HEK293 (cell line): ENCODE results near the gene WDR76.

Experiments used
- CTCF ChIA-PET: fragments of 350-600 bp; formaldehyde crosslinking; extraction: SDS; loops from one replicate; lab custom pipeline; 2021; ENCODE audit warnings: antibody characterized with exemption; lab: Yijun Ruan, JAX
- POLR2A ChIA-PET: fragments of 300-600 bp; formaldehyde crosslinking; extraction: SDS; loops from one replicate; lab custom pipeline; 2020; ENCODE audit warnings: antibody characterized with exemption, inconsistent platforms; lab: Yijun Ruan, JAX
- H3K27ac ChIP-seq: fragments of 200-500 bp; sonication (Bioruptor generic); 2 replicates; pipeline ENCODE4 v1.5.1; 2014; ENCODE audit warnings: low read depth, low read length, control low read depth, inconsistent platforms; ENCODE audit errors: extremely low read depth
- H3K36me3 ChIP-seq, 2 experiments: fragments of 200-500 bp in 1 of 2; sonication (Bioruptor generic) in 1 of 2; 1 replicate in 1 of 2; 2 replicates in 1 of 2; pipeline ENCODE4 v1.5.1; 2014 to 2017; ENCODE audit warnings: inconsistent platforms in 2 of 2, low read length in 2 of 2; ENCODE audit not compliant: control insufficient read depth in 2 of 2, insufficient read depth in 1 of 2
- H3K4me1 ChIP-seq: fragments of 200-500 bp; sonication (Bioruptor generic); 2 replicates; pipeline ENCODE4 v1.5.1; 2014; ENCODE audit warnings: mild to moderate bottlenecking, low read length, inconsistent platforms; ENCODE audit not compliant: control insufficient read depth, insufficient read depth
- H3K4me3 ChIP-seq: 2 replicates; pipeline ENCODE4 v1.5.1; 2011; ENCODE audit warnings: low read depth, mild to moderate bottlenecking, control low read depth, low read length, moderate library complexity
- H3K9me3 ChIP-seq: fragments of 200-500 bp; sonication (Bioruptor generic); 2 replicates; pipeline ENCODE4 v1.5.1; 2014; ENCODE audit warnings: low read depth, low read length, inconsistent platforms; ENCODE audit not compliant: control insufficient read depth, insufficient read depth
- GFI1B ChIP-seq: fragments of 450-650 bp; formaldehyde crosslinking; IDR thresholded peaks from 2 replicates; pipeline ENCODE4 v1.5.1; 2016; ENCODE audit warnings: missing biosample characterization, missing genetic modification characterization
- ZBTB21 ChIP-seq: fragments of 450-650 bp; formaldehyde crosslinking; IDR thresholded peaks from 2 replicates; pipeline ENCODE4 v1.5.1; 2017; ENCODE audit warnings: missing biosample characterization, missing genetic modification characterization
- ZNF169 ChIP-seq: fragments of 450-650 bp; formaldehyde crosslinking; IDR thresholded peaks from 2 replicates; pipeline ENCODE4 v1.5.1; 2016; ENCODE audit warnings: missing biosample characterization, missing genetic modification characterization
- ZNF302 ChIP-seq: fragments of 450-650 bp; formaldehyde crosslinking; IDR thresholded peaks from 2 replicates; pipeline ENCODE4 v1.5.1; 2016; ENCODE audit warnings: missing biosample characterization, missing genetic modification characterization, low read depth
- ZNF398 ChIP-seq: fragments of 450-650 bp; formaldehyde crosslinking; IDR thresholded peaks from 2 replicates; pipeline ENCODE4 v1.5.1; 2017; ENCODE audit warnings: missing biosample characterization, missing genetic modification characterization
- ZNF514 ChIP-seq: fragments of 450-650 bp; formaldehyde crosslinking; IDR thresholded peaks from 2 replicates; pipeline ENCODE4 v1.5.1; 2016; ENCODE audit warnings: missing biosample characterization, missing genetic modification characterization
- ZNF558 ChIP-seq: fragments of 450-650 bp; formaldehyde crosslinking; IDR thresholded peaks from 2 replicates; pipeline ENCODE4 v1.5.1; 2016; ENCODE audit warnings: missing biosample characterization, missing genetic modification characterization
- ZNF585B ChIP-seq: fragments of 450-650 bp; formaldehyde crosslinking; IDR thresholded peaks from 2 replicates; pipeline ENCODE4 v1.5.1; 2016; ENCODE audit warnings: missing biosample characterization, missing genetic modification characterization
- ZNF654 ChIP-seq: fragments of 450-650 bp; formaldehyde crosslinking; IDR thresholded peaks from 2 replicates; pipeline ENCODE4 v1.5.1; 2016; ENCODE audit warnings: low read depth, missing biosample characterization, missing genetic modification characterization
- ZNF701 ChIP-seq: fragments of 450-650 bp; formaldehyde crosslinking; IDR thresholded peaks from 2 replicates; pipeline ENCODE4 v1.5.1; 2016; ENCODE audit warnings: missing biosample characterization, missing genetic modification characterization
- ZNF76 ChIP-seq: fragments of 450-650 bp; formaldehyde crosslinking; IDR thresholded peaks from 2 replicates; pipeline ENCODE4; 2016; ENCODE audit warnings: low read depth, missing biosample characterization, missing genetic modification characterization, borderline replicate concordance
- ZNF830 ChIP-seq: fragments of 450-650 bp; IDR thresholded peaks from 2 replicates; pipeline ENCODE4 v1.5.0; 2018; ENCODE audit warnings: missing biosample characterization, missing genetic modification characterization, low read depth, mild to moderate bottlenecking, moderate library complexity
- TF ChIP-seq, protein P1 (sequence below): fragments of 450-650 bp; formaldehyde crosslinking; IDR thresholded peaks from 2 replicates; pipeline ENCODE4 v1.5.1; 2016; ENCODE audit warnings: missing biosample characterization, missing genetic modification characterization
- TF ChIP-seq, protein P2 (sequence below): fragments of 450-650 bp; formaldehyde crosslinking; IDR thresholded peaks from 2 replicates; pipeline ENCODE4 v1.5.1; 2016; ENCODE audit warnings: missing biosample characterization, missing genetic modification characterization

The WDR76 gene

GRCh38 chr15:43887901-43888300, 61.1 kb downstream of the WDR76 start:
- no peaks in the 10 kb centered on the region for H3K4me1 ChIP-seq
- H3K9me3 ChIP-seq: no peaks in the 10 kb centered on the region
- H3K27ac ChIP-seq: no peak overlapping the region
- ChIA-PET CTCF (interaction anchor here (0.6 kb wide), 1 partner anchor 195 kb away, joined by 4 read pairs; no protein-coding TSS in a partner anchor), POLR2A (no interaction called here)
- H3K36me3 ChIP-seq: peaks cover 4 to 56% of the 10 kb centered on the region in 2 experiments; a peak in 2 of 3 replicates
- no peak for TF ChIP-seq ZNF169 (tag by site-specific recombination)
- TF ChIP-seq ZNF558 (tag by site-specific recombination): no peak
- TF ChIP-seq ZBTB21: no peak
- TF ChIP-seq ZNF398 (tag by site-specific recombination): no peak
- TF ChIP-seq, protein P1, sequence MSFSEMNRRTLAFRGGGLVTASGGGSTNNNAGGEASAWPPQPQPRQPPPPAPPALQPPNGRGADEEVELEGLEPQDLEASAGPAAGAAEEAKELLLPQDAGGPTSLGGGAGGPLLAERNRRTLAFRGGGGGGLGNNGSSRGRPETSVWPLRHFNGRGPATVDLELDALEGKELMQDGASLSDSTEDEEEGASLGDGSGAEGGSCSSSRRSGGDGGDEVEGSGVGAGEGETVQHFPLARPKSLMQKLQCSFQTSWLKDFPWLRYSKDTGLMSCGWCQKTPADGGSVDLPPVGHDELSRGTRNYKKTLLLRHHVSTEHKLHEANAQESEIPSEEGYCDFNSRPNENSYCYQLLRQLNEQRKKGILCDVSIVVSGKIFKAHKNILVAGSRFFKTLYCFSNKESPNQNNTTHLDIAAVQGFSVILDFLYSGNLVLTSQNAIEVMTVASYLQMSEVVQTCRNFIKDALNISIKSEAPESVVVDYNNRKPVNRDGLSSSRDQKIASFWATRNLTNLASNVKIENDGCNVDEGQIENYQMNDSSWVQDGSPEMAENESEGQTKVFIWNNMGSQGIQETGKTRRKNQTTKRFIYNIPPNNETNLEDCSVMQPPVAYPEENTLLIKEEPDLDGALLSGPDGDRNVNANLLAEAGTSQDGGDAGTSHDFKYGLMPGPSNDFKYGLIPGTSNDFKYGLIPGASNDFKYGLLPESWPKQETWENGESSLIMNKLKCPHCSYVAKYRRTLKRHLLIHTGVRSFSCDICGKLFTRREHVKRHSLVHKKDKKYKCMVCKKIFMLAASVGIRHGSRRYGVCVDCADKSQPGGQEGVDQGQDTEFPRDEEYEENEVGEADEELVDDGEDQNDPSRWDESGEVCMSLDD (tag by site-specific recombination): no peak
- no peak for TF ChIP-seq ZNF701 (tag by site-specific recombination)
- TF ChIP-seq GFI1B (tag by site-specific recombination): no peak
- TF ChIP-seq, protein P2, sequence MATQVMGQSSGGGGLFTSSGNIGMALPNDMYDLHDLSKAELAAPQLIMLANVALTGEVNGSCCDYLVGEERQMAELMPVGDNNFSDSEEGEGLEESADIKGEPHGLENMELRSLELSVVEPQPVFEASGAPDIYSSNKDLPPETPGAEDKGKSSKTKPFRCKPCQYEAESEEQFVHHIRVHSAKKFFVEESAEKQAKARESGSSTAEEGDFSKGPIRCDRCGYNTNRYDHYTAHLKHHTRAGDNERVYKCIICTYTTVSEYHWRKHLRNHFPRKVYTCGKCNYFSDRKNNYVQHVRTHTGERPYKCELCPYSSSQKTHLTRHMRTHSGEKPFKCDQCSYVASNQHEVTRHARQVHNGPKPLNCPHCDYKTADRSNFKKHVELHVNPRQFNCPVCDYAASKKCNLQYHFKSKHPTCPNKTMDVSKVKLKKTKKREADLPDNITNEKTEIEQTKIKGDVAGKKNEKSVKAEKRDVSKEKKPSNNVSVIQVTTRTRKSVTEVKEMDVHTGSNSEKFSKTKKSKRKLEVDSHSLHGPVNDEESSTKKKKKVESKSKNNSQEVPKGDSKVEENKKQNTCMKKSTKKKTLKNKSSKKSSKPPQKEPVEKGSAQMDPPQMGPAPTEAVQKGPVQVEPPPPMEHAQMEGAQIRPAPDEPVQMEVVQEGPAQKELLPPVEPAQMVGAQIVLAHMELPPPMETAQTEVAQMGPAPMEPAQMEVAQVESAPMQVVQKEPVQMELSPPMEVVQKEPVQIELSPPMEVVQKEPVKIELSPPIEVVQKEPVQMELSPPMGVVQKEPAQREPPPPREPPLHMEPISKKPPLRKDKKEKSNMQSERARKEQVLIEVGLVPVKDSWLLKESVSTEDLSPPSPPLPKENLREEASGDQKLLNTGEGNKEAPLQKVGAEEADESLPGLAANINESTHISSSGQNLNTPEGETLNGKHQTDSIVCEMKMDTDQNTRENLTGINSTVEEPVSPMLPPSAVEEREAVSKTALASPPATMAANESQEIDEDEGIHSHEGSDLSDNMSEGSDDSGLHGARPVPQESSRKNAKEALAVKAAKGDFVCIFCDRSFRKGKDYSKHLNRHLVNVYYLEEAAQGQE (tag by site-specific recombination): no peak
- no peak overlapping the region for H3K4me3 ChIP-seq

DNA sequence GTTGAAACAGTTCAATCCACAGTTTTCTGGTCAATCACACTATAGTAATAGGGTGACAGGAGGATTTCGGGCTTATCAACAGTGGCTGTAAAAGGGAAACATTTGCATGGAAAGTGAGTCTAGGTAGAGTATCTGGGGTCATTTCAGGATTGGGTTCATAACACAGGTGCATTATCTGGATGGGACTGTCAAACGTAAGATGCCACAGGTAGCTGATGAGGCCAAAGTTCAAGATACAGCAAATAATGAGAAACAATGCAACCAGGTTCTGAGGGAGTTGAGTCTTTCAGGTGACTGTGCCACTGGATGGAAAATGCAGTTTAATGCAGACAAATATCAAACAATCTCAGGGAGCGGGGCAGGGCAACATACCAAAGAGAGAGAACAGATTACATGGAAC, 62.2 kb downstream of the WDR76 start:
- Histone ChIP-seq H3K4me1 (no peaks in the 10 kb centered on the region), H3K27ac (no peak overlapping the region), H3K36me3 (peaks cover 0 to 45% of the 10 kb centered on the region in 2 experiments; a peak in 1 of 3 replicates), H3K4me3 (no peak overlapping the region), H3K9me3 (no peaks in the 10 kb centered on the region)
- ChIA-PET POLR2A (no interaction called here), CTCF (no interaction called here)
- no peak for TF ChIP-seq ZNF830 (tag by site-specific recombination)

GRCh38 chr15:43893956-43894355, 67.2 kb downstream of the WDR76 start:
- TF ChIP-seq ZNF76 (tag by site-specific recombination) (no peak), ZNF302 (tag by site-specific recombination) (no peak), ZNF654 (tag by site-specific recombination) (no peak), ZNF585B (tag by site-specific recombination) (no peak), ZNF558 (tag by site-specific recombination) (no peak), ZNF514 (tag by site-specific recombination) (no peak)
- ChIA-PET POLR2A (no interaction called here), CTCF (no interaction called here)
- Histone ChIP-seq H3K9me3 (no peaks in the 10 kb centered on the region), H3K4me1 (no peaks in the 10 kb centered on the region), H3K4me3 (no peak overlapping the region), H3K27ac (no peak overlapping the region), H3K36me3 (peaks cover 0 to 23% of the 10 kb centered on the region in 2 experiments; a peak in 1 of 3 replicates)
